GM20000 (cell line): ENCODE data around the gene GRIK4.

Experiments
- DNase-seq: peaks from one replicate; pipeline ENCODE4 v3.0.0; 2012; ENCODE audit warnings: low spot score
- CTCF ChIP-seq: IDR thresholded peaks from 2 replicates; pipeline ENCODE4 v1.5.1; 2012; ENCODE audit warnings: mild to moderate bottlenecking, control low read depth; ENCODE audit errors: extremely low read depth, missing control alignments

GRIK4 gene

GRCh38 chr11:120789391-120789790 lies 277.8 kb downstream of the GRIK4 start:
- DNase-seq: no peak

GRCh38 chr11:120792306-120792705 lies 280.8 kb downstream of the GRIK4 start:
- no peak for DNase-seq
- no peak for TF ChIP-seq CTCF

More at GRCh38 chr11:120789391-120789790, 277.8 kb downstream of the GRIK4 start:
- TF ChIP-seq CTCF: no peak

GRCh38 chr11:120793150-120793549 lies 281.6 kb downstream of the GRIK4 start:
- DNase-seq: no peak
- TF ChIP-seq CTCF: no peak

- no peak for DNase-seq
- no peak for TF ChIP-seq CTCF
These were observed 282.4 kb downstream of the GRIK4 start for GRCh38 chr11:120793806-120794479.

GRCh38 chr11:120794748-120795147 lies 283.2 kb downstream of the GRIK4 start:
- no peak for TF ChIP-seq CTCF

GRCh38 chr11:120795185-120795584 lies 283.6 kb downstream of the GRIK4 start:
- DNase-seq: no peak
- TF ChIP-seq CTCF: no peak

More at GRCh38 chr11:120794748-120795147, 283.2 kb downstream of the GRIK4 start:
- no peak for DNase-seq

- no peak for TF ChIP-seq CTCF
- DNase-seq: no peak
These were observed 285.6 kb downstream of the GRIK4 start for GRCh38 chr11:120797143-120797542.
